ENCODE data around the gene RPS19BP1.

The RPS19BP1 gene

DNA sequence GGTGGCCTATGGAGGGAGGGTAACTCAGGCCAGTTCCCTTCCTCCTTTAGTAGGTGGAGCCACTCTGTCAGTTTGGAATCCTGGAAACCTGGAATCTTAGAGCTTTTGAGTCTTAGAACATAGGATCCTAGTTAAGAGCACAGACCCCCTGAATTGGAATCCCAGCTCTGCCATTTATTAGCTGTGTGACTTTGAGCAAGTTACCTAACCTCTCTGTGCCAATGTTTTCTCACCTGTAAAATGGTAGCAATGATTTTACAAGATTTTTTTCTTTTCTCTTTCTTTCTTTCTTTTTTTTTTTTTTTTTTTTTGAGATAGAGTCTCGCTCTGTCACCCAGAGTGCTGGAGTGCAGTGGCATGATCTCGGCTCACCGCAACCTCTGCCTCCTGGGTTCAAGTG lies 20.9 kb upstream of the RPS19BP1 start:
- H4K12ac ChIP-seq (ENCODE audit: low read depth, low read length), result no peak overlapping the region
- H4K91ac ChIP-seq (ENCODE audit: low read depth, low read length), result no peak overlapping the region
- no peak overlapping the region for H4K8ac ChIP-seq (ENCODE audit: low read depth, low read length)
- no peak overlapping the region for H2AFZ ChIP-seq (ENCODE audit: insufficient read depth, low read length, poor library complexity)
- no CpG with 5 or more reads among the region's 3 CpGs for WGBS (ENCODE audit: extremely low coverage, insufficient coverage, insufficient read length)
- peaks cover 25% of the 10 kb centered on the region for H3K27me3 ChIP-seq (ENCODE audit: insufficient read depth, low read length)
- H3K4me2 ChIP-seq (ENCODE audit: low read length), result no peak overlapping the region
- no peak overlapping the region for H3K4ac ChIP-seq (ENCODE audit: low read depth, low read length)
- no peak overlapping the region for H3K23ac ChIP-seq (ENCODE audit: low read length)
- H3K4me1 ChIP-seq (ENCODE audit: control insufficient read depth in 1 of 2, insufficient read depth in 2 of 2, low read length in 2 of 2), result no peaks in the 10 kb centered on the region
- H3K14ac ChIP-seq (ENCODE audit: low read length), result no peak overlapping the region
- H2AK5ac ChIP-seq (ENCODE audit: low read length), result no peak overlapping the region
- no peak overlapping the region for H2BK5ac ChIP-seq (ENCODE audit: low read depth, low read length, poor library complexity)
- no peak overlapping the region for H2BK12ac ChIP-seq (ENCODE audit: low read length)
- no peak overlapping the region for H3K4me3 ChIP-seq (ENCODE audit: low read depth, low read length)
- H3K27ac ChIP-seq (ENCODE audit: low read depth, low read length), result no peak overlapping the region
- no peaks in the 10 kb centered on the region for H3K79me2 ChIP-seq (ENCODE audit: control insufficient read depth, insufficient read depth, low read length, poor library complexity)
- H3K18ac ChIP-seq (ENCODE audit: low read length), result no peak overlapping the region
- no peak overlapping the region for H3K9ac ChIP-seq (ENCODE audit: low read length)
- H3K79me1 ChIP-seq (ENCODE audit: low read length), result no peaks in the 10 kb centered on the region
- H3K9me3 ChIP-seq (ENCODE audit: insufficient read depth, low read depth, low read length), result no peaks in the 10 kb centered on the region
- DNase-seq, result no peak
- no peak overlapping the region for H2BK120ac ChIP-seq (ENCODE audit: insufficient read depth, low read length, poor library complexity)
- H3K36me3 ChIP-seq (ENCODE audit: control insufficient read depth in 1 of 2, insufficient read depth in 2 of 2, low read length in 2 of 2), result no peaks in the 10 kb centered on the region

GRCh38 chr22:39547587-39547947 lies 15.0 kb upstream of the RPS19BP1 start:
- no peak overlapping the region for H3K4me2 ChIP-seq (ENCODE audit: low read length)
- no peak overlapping the region for H3K14ac ChIP-seq (ENCODE audit: low read length)
- H3K23ac ChIP-seq (ENCODE audit: low read length), result no peak overlapping the region
- no peak for DNase-seq
- no peak overlapping the region for H2BK120ac ChIP-seq (ENCODE audit: insufficient read depth, low read length, poor library complexity)
- no peaks in the 10 kb centered on the region for H3K4me1 ChIP-seq (ENCODE audit: control insufficient read depth in 1 of 2, insufficient read depth in 2 of 2, low read length in 2 of 2)
- H2BK12ac ChIP-seq (ENCODE audit: low read length), result no peak overlapping the region
- no peaks in the 10 kb centered on the region for H3K27me3 ChIP-seq (ENCODE audit: insufficient read depth, low read length)
- H3K36me3 ChIP-seq (ENCODE audit: control insufficient read depth in 1 of 2, insufficient read depth in 2 of 2, low read length in 2 of 2), result no peaks in the 10 kb centered on the region
- no CpG with 5 or more reads among the region's 2 CpGs for WGBS (ENCODE audit: extremely low coverage, insufficient coverage, insufficient read length)
- no peak overlapping the region for H4K8ac ChIP-seq (ENCODE audit: low read depth, low read length)
- no peaks in the 10 kb centered on the region for H3K79me1 ChIP-seq (ENCODE audit: low read length)
- no peak overlapping the region for H4K12ac ChIP-seq (ENCODE audit: low read depth, low read length)
- no peak overlapping the region for H3K4ac ChIP-seq (ENCODE audit: low read depth, low read length)
- no peak overlapping the region for H2AFZ ChIP-seq (ENCODE audit: insufficient read depth, low read length, poor library complexity)
- no peak overlapping the region for H2BK5ac ChIP-seq (ENCODE audit: low read depth, low read length, poor library complexity)
- H4K91ac ChIP-seq (ENCODE audit: low read depth, low read length), result no peak overlapping the region
- no peak overlapping the region for H3K18ac ChIP-seq (ENCODE audit: low read length)
- H3K9ac ChIP-seq (ENCODE audit: low read length), result no peak overlapping the region
- H2AK5ac ChIP-seq (ENCODE audit: low read length), result no peak overlapping the region
- no peaks in the 10 kb centered on the region for H3K9me3 ChIP-seq (ENCODE audit: insufficient read depth, low read depth, low read length)
- no peak overlapping the region for H3K4me3 ChIP-seq (ENCODE audit: low read depth, low read length)
- H3K79me2 ChIP-seq (ENCODE audit: control insufficient read depth, insufficient read depth, low read length, poor library complexity), result no peaks in the 10 kb centered on the region
- no peak overlapping the region for H3K27ac ChIP-seq (ENCODE audit: low read depth, low read length)

DNA sequence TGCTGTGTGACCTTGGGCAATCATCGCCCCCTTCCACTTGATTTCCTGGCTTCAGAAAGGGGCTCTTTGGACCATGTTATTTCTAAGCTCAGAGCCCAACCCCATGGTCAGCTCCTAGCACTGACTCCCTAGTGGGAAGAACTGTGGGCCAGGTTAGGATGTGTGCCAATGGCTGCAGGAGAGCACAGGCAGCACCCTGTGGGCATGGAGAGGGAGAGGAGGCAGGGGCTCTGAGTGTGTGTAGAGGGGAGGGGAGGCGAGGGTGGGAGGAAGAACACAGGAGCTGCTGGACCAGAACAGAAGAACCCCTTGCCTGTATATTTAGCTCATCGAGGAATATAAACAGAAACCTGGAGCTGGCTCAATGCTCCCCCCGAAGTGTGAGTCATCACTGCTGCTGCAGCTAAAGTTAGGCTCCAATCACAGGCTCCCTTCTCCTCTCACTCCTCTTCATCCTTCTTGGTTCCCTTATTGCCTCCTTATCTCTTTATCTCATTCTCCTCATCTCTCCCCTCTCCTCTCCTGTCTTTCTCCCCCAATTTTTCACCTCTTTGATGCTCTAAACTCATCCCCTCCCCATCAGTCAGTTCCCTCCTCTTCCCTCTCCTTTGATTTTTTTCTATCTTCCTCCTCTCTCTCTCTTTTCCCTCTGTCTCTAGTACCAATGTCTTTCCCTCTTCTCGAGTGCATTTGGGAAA lies 14.5 kb upstream of the RPS19BP1 start:
- H2BK12ac ChIP-seq (ENCODE audit: low read length), result no peak overlapping the region
- no peak overlapping the region for H2AFZ ChIP-seq (ENCODE audit: insufficient read depth, low read length, poor library complexity)
- no peak overlapping the region for H4K12ac ChIP-seq (ENCODE audit: low read depth, low read length)
- no peak overlapping the region for H3K14ac ChIP-seq (ENCODE audit: low read length)
- H3K4me3 ChIP-seq (ENCODE audit: low read depth, low read length), result no peak overlapping the region
- H3K23ac ChIP-seq (ENCODE audit: low read length), result no peak overlapping the region
- no CpG with 5 or more reads among the region's 5 CpGs for WGBS (ENCODE audit: extremely low coverage, insufficient coverage, insufficient read length)
- no peak overlapping the region for H3K9ac ChIP-seq (ENCODE audit: low read length)
- no peaks in the 10 kb centered on the region for H3K79me2 ChIP-seq (ENCODE audit: control insufficient read depth, insufficient read depth, low read length, poor library complexity)
- no peak overlapping the region for H3K27ac ChIP-seq (ENCODE audit: low read depth, low read length)
- H3K4me2 ChIP-seq (ENCODE audit: low read length), result no peak overlapping the region
- H3K36me3 ChIP-seq (ENCODE audit: control insufficient read depth in 1 of 2, insufficient read depth in 2 of 2, low read length in 2 of 2), result no peaks in the 10 kb centered on the region
- no peak overlapping the region for H2BK5ac ChIP-seq (ENCODE audit: low read depth, low read length, poor library complexity)
- H2AK5ac ChIP-seq (ENCODE audit: low read length), result no peak overlapping the region
- H2BK120ac ChIP-seq (ENCODE audit: insufficient read depth, low read length, poor library complexity), result no peak overlapping the region
- H3K27me3 ChIP-seq (ENCODE audit: insufficient read depth, low read length), result no peaks in the 10 kb centered on the region
- no peak overlapping the region for H3K4ac ChIP-seq (ENCODE audit: low read depth, low read length)
- H3K79me1 ChIP-seq (ENCODE audit: low read length), result no peaks in the 10 kb centered on the region
- H3K9me3 ChIP-seq (ENCODE audit: insufficient read depth, low read depth, low read length), result no peaks in the 10 kb centered on the region
- no peak for DNase-seq
- H4K91ac ChIP-seq (ENCODE audit: low read depth, low read length), result no peak overlapping the region
- H4K8ac ChIP-seq (ENCODE audit: low read depth, low read length), result no peak overlapping the region
- H3K4me1 ChIP-seq (ENCODE audit: control insufficient read depth in 1 of 2, insufficient read depth in 2 of 2, low read length in 2 of 2), result no peaks in the 10 kb centered on the region
- no peak overlapping the region for H3K18ac ChIP-seq (ENCODE audit: low read length)

DNA sequence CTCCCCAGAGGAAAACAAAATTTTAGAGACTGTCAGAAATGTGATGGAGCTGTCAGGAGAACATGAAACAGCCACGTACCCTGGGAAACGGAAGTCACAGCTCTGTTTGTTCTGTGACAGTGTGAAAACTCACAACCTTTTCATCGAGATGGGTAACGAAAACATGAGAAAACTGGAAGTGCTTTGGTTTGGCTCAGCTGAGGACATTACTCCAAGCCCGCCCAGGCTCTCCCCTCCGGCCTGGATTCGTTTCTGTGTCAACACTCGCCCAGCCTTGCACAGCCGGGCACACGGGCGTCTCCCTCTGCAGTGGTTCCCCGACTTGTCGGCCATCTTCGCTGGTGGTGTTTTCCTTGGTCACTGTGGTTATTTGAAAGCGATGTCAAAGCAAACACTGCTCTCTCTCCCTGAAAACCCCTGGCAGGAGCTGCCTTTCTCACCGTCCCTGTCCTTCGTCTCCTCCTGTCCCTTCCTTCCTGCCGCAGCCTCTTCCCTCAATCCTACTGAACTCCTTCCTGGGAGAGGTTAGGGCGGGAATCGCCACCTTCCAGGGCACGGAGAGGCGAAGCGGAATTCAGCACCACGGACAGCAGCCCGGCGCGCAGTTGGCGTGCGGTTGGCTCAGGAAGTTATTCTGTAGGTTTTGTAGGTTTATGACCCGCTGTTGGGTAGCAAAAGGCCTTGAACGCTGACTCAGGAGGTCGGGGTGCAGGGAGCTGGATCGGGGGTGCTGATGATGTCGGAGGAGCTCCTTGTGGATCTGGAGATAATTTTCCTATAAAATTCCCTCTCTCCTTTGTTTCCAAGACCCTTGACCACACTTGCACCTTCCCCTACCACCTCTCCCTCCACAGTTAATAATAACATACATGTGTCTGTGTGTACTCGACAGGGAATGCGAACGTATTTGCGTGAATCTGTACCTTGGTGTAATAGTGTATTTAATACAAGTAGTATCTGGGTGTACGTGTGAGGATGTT lies 13.1 kb upstream of the RPS19BP1 start:
- peak in 1 of 2 donors; percentile 75 for DNase-seq
- Histone ChIP-seq H3K23ac (ENCODE audit: low read length) (no peak overlapping the region), H2BK120ac (ENCODE audit: insufficient read depth, low read length, poor library complexity) (no peak overlapping the region), H2AK5ac (ENCODE audit: low read length) (no peak overlapping the region), H3K18ac (ENCODE audit: low read length) (no peak overlapping the region), H3K27ac (ENCODE audit: low read depth, low read length) (no peak overlapping the region), H3K4ac (ENCODE audit: low read depth, low read length) (no peak overlapping the region), H3K4me1 (ENCODE audit: control insufficient read depth in 1 of 2, insufficient read depth in 2 of 2, low read length in 2 of 2) (no peaks in the 10 kb centered on the region), H3K79me1 (ENCODE audit: low read length) (no peaks in the 10 kb centered on the region), H3K79me2 (ENCODE audit: control insufficient read depth, insufficient read depth, low read length, poor library complexity) (no peaks in the 10 kb centered on the region), H4K8ac (ENCODE audit: low read depth, low read length) (no peak overlapping the region), H3K27me3 (ENCODE audit: insufficient read depth, low read length) (no peaks in the 10 kb centered on the region), H4K91ac (ENCODE audit: low read depth, low read length) (no peak overlapping the region), H3K4me2 (ENCODE audit: low read length) (no peak overlapping the region), H4K12ac (ENCODE audit: low read depth, low read length) (no peak overlapping the region), H3K9ac (ENCODE audit: low read length) (no peak overlapping the region), H2AFZ (ENCODE audit: insufficient read depth, low read length, poor library complexity) (no peak overlapping the region), H3K14ac (ENCODE audit: low read length) (no peak overlapping the region), H3K4me3 (ENCODE audit: low read depth, low read length) (no peak overlapping the region), H3K36me3 (ENCODE audit: control insufficient read depth in 1 of 2, insufficient read depth in 2 of 2, low read length in 2 of 2) (no peaks in the 10 kb centered on the region), H2BK5ac (ENCODE audit: low read depth, low read length, poor library complexity) (no peak overlapping the region), H2BK12ac (ENCODE audit: low read length) (no peak overlapping the region), H3K9me3 (ENCODE audit: insufficient read depth, low read depth, low read length) (peaks cover 2% of the 10 kb centered on the region)
- WGBS (ENCODE audit: extremely low coverage, insufficient coverage, insufficient read length), result no CpG with 5 or more reads among the region's 39 CpGs

Measured in trophoblast cell (in vitro differentiated cells and primary cell).